ENCODE results near the gene ASXL1.
"Not testable (repeated sequence)": the region's sequence is repeated elsewhere in the genome, so short reads cannot be mapped to it uniquely, and the experiment has no call there.

The ASXL1 gene

DNA sequence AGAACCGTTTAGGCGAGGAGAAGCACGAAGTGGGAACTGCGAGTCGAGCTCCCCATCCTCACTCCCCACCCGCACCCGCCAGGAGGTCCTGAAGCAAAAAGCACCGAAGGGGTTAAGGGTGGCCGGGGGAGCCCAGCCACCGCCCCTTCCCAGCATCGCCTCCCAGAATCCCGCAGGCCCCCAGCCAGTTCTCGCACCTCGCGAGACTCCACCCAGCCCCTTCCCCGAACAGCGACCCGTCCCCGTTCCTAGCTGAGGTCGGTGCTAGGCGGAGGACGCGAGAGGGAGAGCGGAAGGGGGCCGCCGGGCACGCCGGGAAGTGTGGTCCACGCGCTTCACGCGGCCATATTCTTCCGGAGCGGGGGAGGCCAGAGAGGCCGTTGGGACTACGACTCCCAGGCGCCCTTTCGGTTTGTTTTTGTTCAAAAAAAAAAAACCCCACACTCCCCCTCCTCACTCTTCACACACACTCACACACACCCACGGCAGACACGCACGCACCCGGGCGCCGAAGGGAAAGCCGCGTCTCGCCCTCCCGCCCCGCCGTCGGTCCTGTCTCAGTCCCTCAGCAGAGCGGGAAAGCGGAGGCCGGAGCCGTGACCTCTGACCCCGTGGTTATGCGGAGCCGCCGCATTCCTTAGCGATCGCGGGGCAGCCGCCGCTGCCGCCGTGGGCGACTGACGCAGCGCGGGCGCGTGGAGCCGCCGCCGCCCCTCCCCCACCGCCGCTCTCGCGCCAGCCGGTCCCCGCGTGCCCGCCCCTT is at the start of gene ASXL1:
ASXL1 (plus strand) TSS at position 463 of the 763 bp plus-strand sequence. CDS start 445 bp downstream, outside the sequence.
- peak; percentile 98 for DNase-seq (ENCODE audit: low spot score)

DNA sequence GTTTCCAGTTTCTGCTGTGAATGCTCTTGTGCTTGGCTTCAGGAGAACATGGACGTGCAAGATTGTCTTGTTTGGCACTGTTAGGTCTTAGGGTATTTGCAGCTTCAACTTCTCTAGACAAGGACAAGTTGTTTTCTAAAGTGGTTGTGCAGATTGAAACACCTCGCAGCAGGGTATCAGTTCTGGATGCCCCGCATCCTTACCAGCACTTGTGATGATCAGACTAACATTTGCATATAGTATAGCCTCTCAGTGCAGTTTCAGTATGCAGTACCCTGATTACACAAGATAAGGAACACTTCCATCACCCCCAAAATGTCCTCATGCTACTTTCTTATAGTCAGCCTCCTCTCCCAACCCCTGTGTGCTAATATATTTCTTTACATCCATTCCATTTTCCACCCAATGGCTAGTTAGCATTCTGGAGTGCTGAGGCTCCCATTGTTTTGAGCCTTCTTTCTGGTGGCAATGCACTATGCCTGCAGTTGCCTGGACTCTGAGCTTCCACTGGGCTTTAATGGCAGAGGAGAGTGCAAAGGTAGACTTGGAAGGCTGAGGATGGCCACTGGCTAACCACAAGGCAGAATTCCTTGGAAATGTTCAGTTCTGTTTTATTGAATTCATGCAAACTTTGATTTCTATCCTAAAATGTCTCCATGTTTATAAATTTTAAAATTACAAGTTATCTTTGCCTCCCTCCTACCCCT is 45.3 kb upstream of the ASXL1 start:
- no peak for DNase-seq (ENCODE audit: low spot score)

DNA sequence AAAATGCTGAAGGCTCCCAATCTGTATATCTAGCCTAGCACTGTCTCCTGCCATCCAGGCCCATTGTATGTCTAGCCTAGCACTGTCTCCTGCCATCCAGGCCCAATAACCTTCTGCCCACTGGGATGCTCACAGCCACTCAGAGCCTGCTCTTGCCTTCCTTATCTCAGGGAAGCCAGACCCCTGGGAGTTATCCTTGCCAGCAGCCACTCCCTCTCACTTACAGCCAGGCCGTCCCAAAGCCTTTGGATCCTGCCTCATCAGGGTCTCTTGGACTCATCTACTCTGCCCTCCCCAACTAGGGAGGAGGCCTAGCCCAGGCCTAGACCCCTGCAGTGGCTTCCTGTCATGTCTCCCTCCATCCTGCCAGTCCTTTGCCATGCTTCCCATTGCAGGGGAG is 43.4 kb upstream of the ASXL1 start:
- no peak for DNase-seq (ENCODE audit: low spot score)

DNA sequence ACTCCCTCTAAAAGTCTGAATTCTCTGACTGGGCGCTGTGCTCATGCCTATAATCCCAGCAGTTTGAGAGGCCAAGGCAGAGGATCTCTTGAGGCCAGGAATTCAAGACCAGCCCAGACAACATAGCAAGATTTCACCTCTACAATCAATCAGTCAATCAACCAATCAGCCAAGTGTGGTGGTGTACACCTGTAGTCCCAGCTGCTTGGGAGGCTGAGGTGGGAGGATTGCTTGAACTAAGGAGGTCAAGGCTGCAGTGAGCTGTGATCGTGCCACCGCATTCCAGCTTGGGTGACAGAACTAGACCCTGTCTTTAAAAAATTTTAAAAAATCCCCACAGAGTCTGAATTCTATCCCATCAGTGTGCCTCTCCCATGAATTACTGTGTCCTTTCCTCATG is 42.7 kb upstream of the ASXL1 start:
- no peak for DNase-seq (ENCODE audit: low spot score)

DNA sequence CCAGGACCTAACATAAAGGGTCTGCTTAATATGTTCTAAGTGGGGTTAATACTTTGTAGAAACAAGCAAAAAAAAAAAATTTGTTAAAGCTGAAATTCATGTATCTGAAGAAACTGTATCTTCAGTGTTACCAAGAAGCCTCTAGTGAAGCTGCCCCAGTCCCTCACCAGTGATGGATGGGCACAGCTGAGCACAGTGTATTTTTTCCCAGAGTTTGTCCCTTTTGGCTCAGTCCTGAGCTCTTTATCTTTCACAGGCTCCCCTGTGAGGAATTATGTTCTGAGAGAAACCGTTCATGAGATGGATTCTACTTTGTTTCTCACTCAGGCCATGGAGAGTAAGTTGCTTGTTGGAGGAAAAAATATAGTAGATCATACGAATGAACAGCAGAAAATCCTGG is 42.2 kb upstream of the ASXL1 start:
- no peak for DNase-seq (ENCODE audit: low spot score)

DNA sequence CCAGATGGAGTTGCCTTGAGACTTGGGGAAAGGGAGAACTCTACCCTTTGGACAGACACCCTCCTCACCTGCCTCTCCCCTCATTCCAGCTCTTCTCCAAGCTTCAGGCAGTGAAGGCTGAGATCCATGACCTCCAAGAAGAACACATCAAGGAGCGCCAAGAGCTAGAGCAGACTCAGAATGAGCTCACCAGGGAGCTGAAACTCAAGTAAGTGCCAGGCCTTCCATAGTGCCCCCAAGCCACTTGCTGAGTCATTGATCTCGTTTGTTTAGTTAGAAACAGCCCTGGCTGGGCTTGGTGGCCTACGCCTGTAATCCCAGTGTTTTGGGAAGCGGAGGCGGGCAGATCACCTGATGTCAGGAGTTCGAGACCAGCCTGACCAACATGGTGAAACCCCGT is 41.5 kb upstream of the ASXL1 start:
- no peak for DNase-seq (ENCODE audit: low spot score)

DNA sequence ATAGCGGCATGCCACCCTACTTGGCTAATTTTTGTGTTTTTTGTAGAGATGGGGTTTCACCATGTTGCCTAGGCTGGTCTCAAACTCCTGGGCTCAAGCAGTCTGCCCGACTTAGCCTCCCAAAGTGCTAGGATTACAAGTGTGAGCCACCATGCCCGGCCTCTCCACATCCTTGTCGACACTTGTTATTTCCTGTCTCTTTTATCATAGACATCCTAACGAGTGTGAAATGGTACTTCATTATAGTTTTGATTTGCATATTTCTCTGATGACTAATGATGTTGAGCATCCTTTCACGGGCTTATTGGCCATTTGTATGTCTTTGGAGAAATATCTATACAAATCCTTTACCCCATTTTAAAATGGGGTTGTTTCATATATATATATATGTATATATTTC is 39.0 kb upstream of the ASXL1 start:
- DNase-seq (ENCODE audit: low spot score) = no peak

DNA sequence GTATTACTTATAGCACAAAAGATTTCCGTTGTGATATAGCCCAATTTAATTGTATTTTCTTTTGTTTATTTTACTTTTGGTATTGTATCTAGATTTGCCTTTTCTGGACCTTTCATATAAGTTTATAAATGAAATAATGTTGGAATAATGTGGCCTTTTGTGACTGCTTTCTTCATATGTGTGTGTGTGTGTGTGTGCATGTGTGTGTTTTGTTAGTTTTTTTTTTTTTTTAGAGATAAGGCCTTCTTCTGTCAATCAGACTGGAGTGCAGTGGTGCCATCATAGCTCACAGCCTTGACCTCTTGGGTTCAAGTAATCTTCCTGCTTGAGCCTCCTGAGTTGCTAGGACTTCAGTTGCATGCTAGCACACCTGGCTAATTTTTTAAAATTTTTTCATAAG is 37.8 kb upstream of the ASXL1 start:
- no peak for DNase-seq (ENCODE audit: low spot score)

DNA sequence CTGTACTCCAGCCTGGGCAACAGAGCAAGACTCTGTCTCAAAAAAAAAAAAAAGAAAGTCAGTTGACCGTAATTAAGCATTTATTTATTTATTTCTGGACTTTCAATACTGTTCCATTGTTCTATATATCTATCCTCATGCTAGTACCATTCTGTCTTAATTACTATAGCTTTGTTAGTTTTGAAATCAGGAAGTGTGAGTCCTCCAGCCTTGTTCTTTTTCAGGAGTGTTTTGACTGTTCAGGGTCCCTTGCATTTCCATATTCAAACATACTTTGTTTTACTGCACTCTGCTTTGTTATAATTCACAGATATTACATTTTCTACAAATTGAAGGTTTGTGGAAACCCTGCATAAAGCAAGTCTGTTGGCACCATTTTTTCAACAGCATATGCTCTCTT is 36.7 kb upstream of the ASXL1 start:
- DNase-seq (ENCODE audit: low spot score) = no peak

DNA sequence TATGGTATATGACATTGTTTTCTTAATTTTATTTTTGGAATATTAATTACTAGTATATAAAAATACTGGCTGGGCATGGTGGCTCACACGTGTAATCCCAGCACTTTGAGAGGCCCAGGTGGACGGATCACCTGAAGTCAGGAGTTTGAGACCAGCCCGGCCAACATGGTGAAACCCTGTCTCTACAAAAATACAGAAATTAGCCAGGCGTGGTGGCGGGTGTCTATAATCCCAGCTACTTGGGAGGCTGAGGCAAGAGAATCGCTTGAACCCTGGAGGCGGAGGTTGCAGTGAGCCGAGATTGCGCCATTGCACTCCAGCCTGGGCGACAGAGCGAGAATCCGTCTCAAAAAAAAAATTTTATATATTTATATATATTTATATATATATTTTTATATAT is 35.9 kb upstream of the ASXL1 start:
- DNase-seq (ENCODE audit: low spot score) = not testable (repeated sequence)

DNA sequence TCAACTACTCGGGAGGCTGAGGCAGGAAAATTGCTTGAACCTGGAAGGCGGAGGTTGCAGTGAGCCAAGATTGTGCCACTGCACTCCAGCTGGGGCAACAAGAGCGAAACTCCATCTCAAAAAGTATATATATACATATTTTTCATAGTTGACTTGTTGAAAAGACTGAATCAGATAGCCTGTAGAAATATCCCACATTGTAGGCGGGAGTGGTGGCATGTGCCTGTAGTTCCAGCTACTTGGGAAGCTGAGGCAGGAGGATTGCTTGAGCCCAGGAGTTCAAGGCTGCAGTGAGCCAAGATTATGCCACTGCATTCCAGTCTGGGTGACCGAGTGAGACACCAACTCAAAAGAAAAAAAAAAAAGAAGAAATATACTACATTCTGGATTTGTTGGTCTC is 34.4 kb upstream of the ASXL1 start:
- not testable (repeated sequence) for DNase-seq (ENCODE audit: low spot score)

DNA sequence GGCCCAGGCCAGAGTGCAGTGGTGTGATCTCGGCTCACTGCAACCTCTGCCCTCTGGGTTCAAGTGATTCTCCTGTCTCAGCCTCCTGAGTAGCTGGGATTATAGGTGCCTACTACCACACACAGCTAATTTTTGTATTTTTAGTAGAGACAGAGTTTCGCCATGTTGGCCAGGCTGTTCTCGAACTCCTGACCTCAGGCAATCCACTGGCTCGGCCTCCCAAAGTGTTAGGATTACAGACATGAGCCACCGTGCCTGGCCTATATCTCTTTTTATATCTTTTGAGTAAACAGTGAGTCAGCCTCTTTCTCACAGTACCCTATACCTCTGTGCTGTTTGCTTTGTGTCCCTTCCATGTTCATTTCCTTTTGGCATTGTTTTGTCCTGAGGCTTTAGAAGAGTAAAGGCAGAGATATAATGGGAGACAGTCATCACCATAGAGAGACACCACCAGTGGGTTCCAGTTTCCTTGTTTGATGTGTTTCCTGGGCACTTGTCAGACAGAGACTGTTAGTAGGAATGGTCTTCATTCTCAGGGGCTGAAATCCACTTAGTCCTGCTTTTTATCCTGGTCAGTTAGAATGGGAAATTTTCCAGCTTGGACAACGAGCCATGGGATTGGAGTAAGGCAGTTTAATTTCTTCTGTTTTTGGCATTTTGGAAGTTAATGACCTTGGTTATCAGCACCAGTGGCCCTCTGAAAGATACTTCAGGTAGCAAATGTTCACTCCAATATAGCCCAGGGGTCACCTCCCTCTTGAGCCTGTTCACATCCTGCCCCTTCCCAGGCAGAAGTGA is 32.2 kb upstream of the ASXL1 start:
- no peak for DNase-seq (ENCODE audit: low spot score)

DNA sequence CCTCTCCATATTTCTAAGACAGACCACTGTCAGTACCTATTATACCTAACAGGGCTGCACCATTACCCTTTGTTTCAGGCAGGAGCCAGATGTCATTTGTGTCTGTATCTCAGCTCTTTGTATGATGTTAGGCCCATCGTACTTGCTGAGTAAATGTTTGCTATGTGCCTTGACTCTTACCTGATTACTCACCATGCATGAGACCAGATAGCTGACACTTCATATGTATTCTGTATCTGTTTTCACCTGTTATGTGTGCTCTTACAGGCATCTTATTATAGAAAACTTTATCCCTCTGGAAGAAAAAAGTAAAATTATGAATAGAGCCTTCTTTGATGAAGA is 31.7 kb upstream of the ASXL1 start:
- DNase-seq (ENCODE audit: low spot score) = no peak

DNA sequence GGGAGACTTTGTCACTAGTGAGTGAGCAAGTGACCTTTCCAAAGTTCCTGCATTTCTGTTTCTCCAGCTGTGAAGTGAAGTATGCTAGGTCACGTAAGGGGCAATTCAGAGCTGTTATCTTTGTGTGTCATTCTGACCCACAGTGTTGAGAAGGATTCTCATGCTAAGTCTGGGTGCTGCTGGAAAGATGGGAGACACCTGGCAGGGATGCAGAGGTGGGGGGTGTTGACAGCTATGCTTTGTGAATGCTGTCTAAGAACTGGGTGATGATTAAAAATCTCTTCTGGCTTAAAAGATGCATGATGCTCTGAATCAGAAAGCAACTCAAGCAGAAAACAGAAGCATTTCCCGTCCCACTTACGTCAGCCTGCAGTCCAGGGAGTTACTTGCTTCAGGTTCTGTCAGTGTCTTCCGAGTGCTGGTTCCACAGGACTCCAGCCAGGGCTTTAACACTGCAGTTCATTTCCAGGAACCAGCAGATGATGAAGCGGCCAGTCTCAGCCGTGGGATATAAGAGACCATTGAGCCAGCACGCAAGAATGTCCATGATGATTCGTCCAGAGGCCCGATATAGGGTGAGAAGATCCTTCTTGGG is 30.9 kb upstream of the ASXL1 start:
- no peak for DNase-seq (ENCODE audit: low spot score)

DNA sequence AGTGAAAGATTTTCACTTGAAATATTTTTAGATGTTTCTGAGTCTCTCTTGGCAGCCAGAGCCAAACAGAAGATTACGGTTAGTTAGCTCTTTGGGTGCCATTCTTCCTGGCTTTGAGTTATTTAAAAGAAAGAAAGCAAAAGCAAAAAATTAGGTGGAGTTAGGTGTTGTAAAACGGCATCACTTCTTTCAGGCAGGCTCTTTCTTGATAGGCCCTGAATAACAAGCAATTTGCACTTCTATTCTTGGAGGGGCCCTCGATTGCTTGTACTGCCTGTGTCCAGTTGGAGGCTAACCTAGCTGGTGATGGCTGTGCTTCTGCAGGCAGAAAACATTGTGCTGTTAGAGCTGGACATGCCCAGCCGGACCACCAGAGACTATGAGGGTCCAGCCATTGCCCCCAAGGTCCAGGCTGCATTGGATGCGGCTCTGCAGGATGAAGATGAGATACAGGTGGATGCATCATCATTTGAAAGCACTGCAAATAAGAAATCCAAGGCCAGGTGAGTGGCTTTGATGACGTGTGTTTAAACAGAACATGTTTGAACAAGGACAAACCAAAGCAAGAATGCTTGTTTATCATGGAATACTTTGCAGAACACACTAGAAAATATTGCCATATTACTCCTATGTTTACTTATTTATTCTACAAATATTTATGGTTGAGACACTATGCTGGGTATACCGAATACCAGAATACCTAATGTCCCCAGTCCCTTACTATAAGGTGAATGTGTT is 28.1 kb upstream of the ASXL1 start:
- no peak for DNase-seq (ENCODE audit: low spot score)

DNA sequence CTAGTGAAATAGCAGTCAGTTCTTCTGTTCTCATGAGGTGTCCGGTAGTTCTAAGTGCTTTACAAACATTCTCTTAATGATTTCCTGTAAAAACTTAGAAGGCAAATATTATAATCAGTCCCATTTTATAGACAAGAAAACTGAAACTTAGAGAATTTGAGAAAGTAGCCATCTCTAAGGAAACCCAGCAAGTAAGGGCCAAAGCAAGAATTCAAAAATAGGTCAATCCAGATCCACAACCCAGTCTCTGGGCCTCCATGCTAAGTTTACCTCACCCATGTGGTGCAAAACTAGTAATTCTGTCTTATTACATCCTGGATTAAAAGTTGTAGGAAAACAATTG is 27.6 kb upstream of the ASXL1 start:
- no peak for DNase-seq (ENCODE audit: low spot score)

DNA sequence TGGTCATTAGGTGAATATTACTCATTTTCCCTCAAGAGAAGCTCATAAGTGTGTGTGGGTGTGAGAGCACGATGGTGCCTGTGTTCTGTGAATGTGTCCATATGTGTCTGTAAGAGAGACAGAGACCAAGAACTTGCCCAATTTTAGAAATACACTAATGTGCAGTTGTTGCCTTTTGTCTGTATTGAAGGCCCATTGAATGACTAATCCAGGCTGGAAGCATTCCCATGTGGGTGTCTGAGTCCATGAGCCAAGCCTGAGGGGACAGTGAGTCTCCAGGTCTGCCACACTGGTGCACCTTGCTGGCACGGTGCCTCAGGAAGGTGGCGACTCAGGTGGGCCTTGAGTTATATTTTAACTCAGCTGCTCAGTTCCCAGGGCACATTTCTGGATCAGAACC is 25.5 kb upstream of the ASXL1 start:
- DNase-seq (ENCODE audit: low spot score) = no peak

DNA sequence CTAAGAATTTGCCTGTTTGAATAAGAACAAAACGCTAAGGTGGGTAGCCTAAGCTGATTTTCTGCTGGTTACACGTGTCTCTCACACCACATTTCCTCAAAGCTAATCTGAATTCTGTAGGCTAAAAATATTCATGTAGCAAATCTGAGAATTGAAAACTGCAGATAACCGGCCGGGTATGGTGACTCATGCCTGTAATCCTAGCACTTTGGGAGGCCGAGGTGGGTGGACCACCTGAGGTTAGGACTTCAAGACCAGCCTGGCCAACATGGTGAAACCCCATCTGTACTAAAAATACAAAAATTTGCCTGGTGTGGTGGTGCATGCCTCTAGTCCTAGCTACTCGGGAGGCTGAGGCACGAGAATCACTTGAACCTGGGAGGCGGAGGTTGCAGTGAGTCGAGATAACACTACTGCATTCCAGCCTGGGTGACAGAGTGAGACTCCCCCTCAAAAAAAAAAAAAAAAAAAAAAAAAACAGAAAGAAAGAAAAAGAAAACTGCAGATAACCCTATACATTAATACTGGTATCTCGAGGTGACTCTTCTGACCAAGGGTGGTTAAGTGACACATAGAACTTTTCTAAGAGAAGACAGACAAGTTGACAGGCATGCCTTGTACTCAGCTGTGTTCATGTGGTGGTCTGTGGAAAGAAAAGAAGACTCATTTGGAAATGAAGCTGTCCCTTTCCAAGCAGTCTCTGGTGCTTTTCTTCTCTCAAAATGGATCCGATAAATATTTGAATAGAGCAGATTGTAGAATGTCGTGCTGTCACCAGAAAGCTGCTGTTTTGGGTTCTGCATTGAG is 24.7 kb upstream of the ASXL1 start:
- no peak for DNase-seq (ENCODE audit: low spot score)

DNA sequence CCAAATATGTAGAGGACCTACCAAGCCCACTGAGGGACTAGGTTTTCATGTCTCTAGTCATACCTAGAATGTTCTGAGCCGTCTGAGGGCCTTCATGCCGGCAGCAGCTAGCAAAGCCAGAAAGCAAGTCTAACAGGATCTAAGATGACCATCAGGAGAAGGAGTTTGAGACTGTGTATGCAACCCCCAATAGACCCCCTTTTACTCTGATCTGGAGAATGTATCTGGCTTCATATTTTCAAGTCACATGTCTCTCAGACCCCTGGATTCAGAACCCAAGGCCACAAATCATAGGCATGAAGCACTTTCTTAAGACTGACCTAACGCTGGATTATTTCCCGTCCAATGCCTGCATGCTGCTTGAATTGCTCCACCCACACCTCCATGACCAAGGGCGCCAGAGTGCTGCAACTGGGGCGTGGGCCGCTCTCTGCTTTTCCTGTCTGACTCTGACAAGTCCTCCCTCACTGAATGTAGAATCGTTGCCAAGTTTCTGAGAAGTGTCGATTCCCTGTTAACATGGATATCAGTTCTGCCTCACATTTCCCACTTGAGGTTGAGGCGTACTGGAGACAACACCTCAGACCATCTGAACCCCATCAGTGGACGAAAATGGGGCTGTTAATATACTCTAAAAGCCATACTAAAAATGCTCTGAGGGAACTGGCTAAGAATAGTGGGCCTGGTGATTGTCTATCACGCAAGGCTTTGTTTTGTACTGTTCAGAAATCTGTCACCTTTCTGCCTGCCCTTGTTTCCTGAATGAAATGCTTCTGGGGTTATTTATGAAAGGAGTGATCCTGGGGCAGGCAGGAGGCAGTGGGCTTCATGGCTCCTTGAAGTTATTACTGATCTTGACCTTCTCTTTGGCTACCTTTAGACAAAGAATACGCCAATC is 23.9 kb upstream of the ASXL1 start:
- DNase-seq (ENCODE audit: low spot score) = no peak

DNA sequence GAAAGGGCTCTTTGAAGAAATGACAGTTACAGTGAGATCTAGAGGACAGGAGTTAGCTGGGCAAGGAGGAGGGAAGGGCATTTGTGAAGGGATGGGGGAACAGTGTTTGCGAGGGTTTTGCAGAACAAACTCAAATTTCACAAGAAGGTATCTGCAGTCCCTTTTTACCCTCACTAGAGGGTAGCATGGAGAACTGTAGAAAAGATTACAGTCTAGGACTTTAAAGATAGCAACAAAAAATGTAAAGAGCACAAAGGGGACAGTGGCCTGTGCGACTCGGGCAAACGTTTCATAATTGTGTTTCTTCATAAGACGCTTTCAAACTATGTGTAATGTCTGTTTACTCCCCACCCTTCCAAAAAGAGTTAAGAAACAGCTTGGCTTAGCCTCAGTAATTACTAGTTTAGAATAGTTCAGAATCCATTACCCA is 21.2 kb upstream of the ASXL1 start:
- peak; percentile 78 for DNase-seq (ENCODE audit: low spot score)
